Measurements from ENCODE around the gene DCLRE1C. TPM values are rescaled to one million over a fixed set of nuclear protein-coding genes. Genes with fewer than 3 reads are reported as not detected.
"Not testable (repeated sequence)": the region's sequence is repeated elsewhere in the genome, so short reads cannot be mapped to it uniquely, and the experiment has no call there.

DCLRE1C gene
- total and polyA plus RNA-seq, 9 of the 15 experiments (the other 6 are each of a cell fraction or from before 2014, with no cell fraction given): 8.8 to 22.2 (median 13.9) TPM

GRCh38 chr10:14907591-14907990 lies 46.3 kb downstream of the DCLRE1C start:
- H3K4me3 ChIP-seq; FAIRE-seq; H3K9me1 ChIP-seq (ENCODE audit: control insufficient read depth, insufficient read depth, low read length); DNase-seq (ENCODE audit: extremely low read depth in 1 of 4, low spot score in 3 of 4); CTCF ChIA-PET (ENCODE audit: low intra/inter-chr PET ratio); BruUV-seq (replicated peaks); POLR2A ChIA-PET; H3K27me3 ChIP-seq (ENCODE audit: control insufficient read depth in 2 of 2, insufficient read depth in 2 of 2, low read length in 2 of 2); ATAC-seq; H3K9me3 ChIP-seq (replicated peaks; ENCODE audit: control insufficient read depth, insufficient read depth, low read depth, low read length); H3K27ac ChIP-seq (ENCODE audit: extremely low read depth, low read depth, low read length); H3K79me2 ChIP-seq (ENCODE audit: control insufficient read depth, insufficient read depth, low read length); H4K20me1 ChIP-seq (replicated peaks; ENCODE audit: control insufficient read depth, insufficient read depth, low read length); H3K4me2 ChIP-seq (ENCODE audit: insufficient read depth, low read length); H3K9ac ChIP-seq (ENCODE audit: insufficient read depth in 1 of 2, low read depth in 2 of 2, low read length in 2 of 2); in situ Hi-C loops (cut with MboI); H3K4me1 ChIP-seq (replicated peaks in 1 of 2; ENCODE audit: control insufficient read depth in 2 of 2, insufficient read depth in 2 of 2, low read length in 2 of 2); H2AFZ ChIP-seq (ENCODE audit: low read depth, low read length); intact Hi-C loops (cut with micrococcal nuclease): not testable (repeated sequence)
- 99% methylated on average over 4 of the region's 4 CpGs for WGBS (ENCODE audit: insufficient coverage, low coverage, missing lambda C conversion rate)
- peak; percentile 91 for TF ChIP-seq ZNF507 (tag; conservative IDR thresholded peaks at IDR 0.05)
- peak; percentile 17 for TF ChIP-seq POLR2A (conservative IDR thresholded peaks at IDR 0.05)
- peaks cover 93% of the 10 kb centered on the region for H3K36me3 ChIP-seq (ENCODE audit: control insufficient read depth, insufficient read depth, low read length)

GRCh38 chr10:14906765-14907164 lies 47.1 kb downstream of the DCLRE1C start:
- ChIA-PET CTCF (ENCODE audit: low intra/inter-chr PET ratio) (no interaction called here), POLR2A (no interaction called here)
- Histone ChIP-seq H3K9me3 (replicated peaks; ENCODE audit: control insufficient read depth, insufficient read depth, low read depth, low read length) (no peaks in the 10 kb centered on the region), H3K9me1 (ENCODE audit: control insufficient read depth, insufficient read depth, low read length) (no peaks in the 10 kb centered on the region), H3K36me3 (ENCODE audit: control insufficient read depth, insufficient read depth, low read length) (peaks cover 93% of the 10 kb centered on the region), H3K27ac (ENCODE audit: extremely low read depth, low read depth, low read length) (no peak overlapping the region), H3K4me3 (no peak overlapping the region), H3K79me2 (ENCODE audit: control insufficient read depth, insufficient read depth, low read length) (no peaks in the 10 kb centered on the region), H4K20me1 (replicated peaks; ENCODE audit: control insufficient read depth, insufficient read depth, low read length) (no peaks in the 10 kb centered on the region), H3K4me1 (replicated peaks in 1 of 2; ENCODE audit: control insufficient read depth in 2 of 2, insufficient read depth in 2 of 2, low read length in 2 of 2) (no peaks in the 10 kb centered on the region), H2AFZ (ENCODE audit: low read depth, low read length) (no peak overlapping the region), H3K27me3 (ENCODE audit: control insufficient read depth in 2 of 2, insufficient read depth in 2 of 2, low read length in 2 of 2) (no peaks in the 10 kb centered on the region), H3K4me2 (ENCODE audit: insufficient read depth, low read length) (no peak overlapping the region), H3K9ac (ENCODE audit: insufficient read depth in 1 of 2, low read depth in 2 of 2, low read length in 2 of 2) (no peak overlapping the region)
- ATAC-seq: no peak
- no peak for FAIRE-seq
- BruUV-seq (replicated peaks): no TSS peak
- TF ChIP-seq ZNF121 (CRISPR knock-in tag; conservative IDR thresholded peaks at IDR 0.05) (peak; percentile 47), ELK1 (CRISPR knock-in tag; IDR thresholded peaks at IDR 0.05) (no peak)
- in situ Hi-C loops (cut with MboI): no loop called here
- intact Hi-C loops (cut with micrococcal nuclease): no loop called here
- no peak for DNase-seq (ENCODE audit: extremely low read depth in 1 of 4, low spot score in 3 of 4)
- 100% methylated on average over 2 of the region's 2 CpGs for WGBS (ENCODE audit: insufficient coverage, low coverage, missing lambda C conversion rate)
